ENCODE measurements around the gene MDFIC2. TPM values are rescaled to one million over a fixed set of nuclear protein-coding genes. Genes with fewer than 3 reads are reported as not detected.

The MDFIC2 gene
- polyA plus RNA-seq, 1 of the 3 experiments (the other 2 are of a cell fraction), result not detected

DNA sequence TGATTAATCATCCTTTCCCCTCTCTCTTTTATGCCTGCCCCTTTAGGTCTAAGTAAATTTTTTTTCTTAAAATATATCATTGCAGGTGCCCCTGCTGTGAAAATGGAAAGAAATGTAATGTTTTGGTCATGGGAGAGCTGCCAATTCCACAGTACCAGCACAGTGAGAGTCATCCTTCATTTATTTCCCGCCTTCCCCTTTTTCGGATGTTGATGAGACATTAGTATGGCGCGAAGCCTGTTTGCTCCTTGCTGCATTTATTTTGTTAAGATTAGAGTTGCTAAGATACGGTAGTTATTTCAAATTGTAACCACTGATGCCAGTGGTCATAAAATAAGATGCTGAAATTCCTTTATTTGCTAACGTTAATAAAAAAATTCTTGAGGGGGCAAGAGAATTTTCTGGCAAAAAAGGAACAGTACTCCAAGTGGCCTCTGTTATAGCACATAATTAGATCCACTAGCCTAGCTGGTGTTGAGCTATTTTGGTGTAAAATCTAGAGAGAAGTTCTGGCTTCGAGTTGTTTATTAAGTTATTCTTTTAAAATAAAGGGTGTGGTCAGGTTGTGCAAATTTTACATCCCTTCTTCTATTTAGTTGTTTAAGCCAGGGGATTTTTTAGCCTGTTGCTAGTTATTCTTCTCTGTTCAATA lies 62.8 kb downstream of the MDFIC2 start:
- 52% methylated on average over 7 of the region's 7 CpGs for WGBS (ENCODE audit: low lambda C conversion rate)
- no peaks in the 10 kb centered on the region for H3K9me2 ChIP-seq
- H3K4me1 ChIP-seq (ENCODE audit: control insufficient read depth in 1 of 2, insufficient read depth in 2 of 2, low read depth in 1 of 2, low read length in 1 of 2), result no peaks in the 10 kb centered on the region; a peak in 1 of 4 replicates
- no peak for DNase-seq
- no peak overlapping the region for H2AFZ ChIP-seq (ENCODE audit: low read depth)
- no peaks in the 10 kb centered on the region for H3K27me3 ChIP-seq (ENCODE audit: insufficient read depth)
- ChIA-PET CTCF (interaction anchor here (0.7 to 1.9 kb wide), 2 partner anchors 9 to 159 kb away, joined by 3 to 4 read pairs; no protein-coding TSS in a partner anchor), POLR2A (no interaction called here)
- H3K9me3 ChIP-seq, result no peaks in the 10 kb centered on the region
- no peaks in the 10 kb centered on the region for H4K20me1 ChIP-seq (ENCODE audit: insufficient read depth)
- H3K27ac ChIP-seq (ENCODE audit: low read depth in 2 of 2, low read length in 1 of 2), result no peak overlapping the region
- no peak overlapping the region for H3K9ac ChIP-seq
- H3K36me3 ChIP-seq (replicated peaks in 1 of 2; ENCODE audit: control insufficient read depth in 1 of 2, insufficient read depth in 2 of 2, low read length in 1 of 2), result no peaks in the 10 kb centered on the region
- no peaks in the 10 kb centered on the region for H3K79me2 ChIP-seq (ENCODE audit: insufficient read depth)
- H3K4me3 ChIP-seq (ENCODE audit: low read depth in 2 of 2, low read length in 1 of 2), result no peak overlapping the region
- TF ChIP-seq, protein P1, sequence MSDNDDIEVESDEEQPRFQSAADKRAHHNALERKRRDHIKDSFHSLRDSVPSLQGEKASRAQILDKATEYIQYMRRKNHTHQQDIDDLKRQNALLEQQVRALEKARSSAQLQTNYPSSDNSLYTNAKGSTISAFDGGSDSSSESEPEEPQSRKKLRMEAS (IDR thresholded peaks at IDR 0.05; ENCODE audit: low read depth), result no peak
- TF ChIP-seq REST (IDR thresholded peaks at IDR 0.05; ENCODE audit: low read depth, low read length) (no peak), MEF2A (IDR thresholded peaks at IDR 0.05; ENCODE audit: borderline replicate concordance, low read depth) (no peak), YY1 (IDR thresholded peaks at IDR 0.05; ENCODE audit: low read depth) (no peak), RXRA (IDR thresholded peaks at IDR 0.05; ENCODE audit: borderline replicate concordance, low read depth) (no peak), POLR2AphosphoS5 (IDR thresholded peaks at IDR 0.05; ENCODE audit: low read depth, low read length) (no peak), RAD21 (IDR thresholded peaks at IDR 0.05; ENCODE audit: low read length) (no peak), GABPA (IDR thresholded peaks at IDR 0.05; ENCODE audit: low read depth) (no peak), GATA2 (CRISPR knock-in tag; IDR thresholded peaks at IDR 0.05) (no peak), NFIC (IDR thresholded peaks at IDR 0.05; ENCODE audit: borderline replicate concordance) (no peak), SMC3 (IDR thresholded peaks at IDR 0.05; ENCODE audit: low read depth, low read length) (no peak), EP300 (IDR thresholded peaks at IDR 0.05; ENCODE audit: borderline replicate concordance in 1 of 2, low read depth in 1 of 2, low read length in 1 of 2) (no peak)
- TF ChIP-seq, protein P2, sequence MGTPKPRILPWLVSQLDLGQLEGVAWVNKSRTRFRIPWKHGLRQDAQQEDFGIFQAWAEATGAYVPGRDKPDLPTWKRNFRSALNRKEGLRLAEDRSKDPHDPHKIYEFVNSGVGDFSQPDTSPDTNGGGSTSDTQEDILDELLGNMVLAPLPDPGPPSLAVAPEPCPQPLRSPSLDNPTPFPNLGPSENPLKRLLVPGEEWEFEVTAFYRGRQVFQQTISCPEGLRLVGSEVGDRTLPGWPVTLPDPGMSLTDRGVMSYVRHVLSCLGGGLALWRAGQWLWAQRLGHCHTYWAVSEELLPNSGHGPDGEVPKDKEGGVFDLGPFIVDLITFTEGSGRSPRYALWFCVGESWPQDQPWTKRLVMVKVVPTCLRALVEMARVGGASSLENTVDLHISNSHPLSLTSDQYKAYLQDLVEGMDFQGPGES (IDR thresholded peaks at IDR 0.05; ENCODE audit: low read depth, low read length), result no peak
- TF ChIP-seq, protein P3, sequence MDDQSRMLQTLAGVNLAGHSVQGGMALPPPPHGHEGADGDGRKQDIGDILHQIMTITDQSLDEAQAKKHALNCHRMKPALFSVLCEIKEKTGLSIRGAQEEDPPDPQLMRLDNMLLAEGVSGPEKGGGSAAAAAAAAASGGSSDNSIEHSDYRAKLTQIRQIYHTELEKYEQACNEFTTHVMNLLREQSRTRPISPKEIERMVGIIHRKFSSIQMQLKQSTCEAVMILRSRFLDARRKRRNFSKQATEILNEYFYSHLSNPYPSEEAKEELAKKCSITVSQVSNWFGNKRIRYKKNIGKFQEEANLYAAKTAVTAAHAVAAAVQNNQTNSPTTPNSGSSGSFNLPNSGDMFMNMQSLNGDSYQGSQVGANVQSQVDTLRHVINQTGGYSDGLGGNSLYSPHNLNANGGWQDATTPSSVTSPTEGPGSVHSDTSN (IDR thresholded peaks at IDR 0.05), result no peak
- H3F3A ChIP-seq (replicated peaks; ENCODE audit: insufficient read depth), result no peaks in the 10 kb centered on the region
- no peak overlapping the region for H3K4me2 ChIP-seq

All from SK-N-SH (cell line).